Stimulated activated CD8-positive, alpha-beta memory T cell treated with anti-CD3 and anti-CD28 coated beads, Interleukin-12 subunit alpha, Interleukin-12 subunit beta, amount 100 ng/mL, for 1 hour (primary cell): Measurements from ENCODE around the gene ABCA3.

Experiments
- DNase-seq: peaks from one replicate; pipeline ENCODE4 v3.0.0-alpha.2; 2020; ENCODE audit warnings: low read depth

Gene ABCA3

GRCh38 chr16:2357331-2357730 lies 16.8 kb upstream of the ABCA3 start:
- no peak for DNase-seq

- no peak for DNase-seq
Observed at GRCh38 chr16:2350500-2350899, 10.0 kb upstream of the ABCA3 start.

DNA sequence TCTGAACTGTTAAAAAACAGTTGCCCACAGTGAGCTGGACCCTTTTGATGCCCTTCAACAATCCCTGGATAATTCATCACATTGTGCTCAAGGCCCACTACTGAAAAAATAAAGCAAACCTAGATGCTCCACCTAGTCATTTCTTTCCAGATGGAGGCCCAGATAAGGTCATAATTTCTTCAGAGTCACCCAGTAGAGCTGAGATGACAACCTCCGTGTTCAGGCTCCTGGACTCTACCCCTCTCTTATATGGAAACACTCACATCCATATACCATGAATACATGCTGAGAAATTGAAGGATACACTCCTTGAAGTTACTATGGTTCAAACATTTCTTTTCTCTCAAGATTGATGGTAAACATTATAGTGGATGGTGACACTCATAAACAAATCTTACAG lies 2.7 kb upstream of the ABCA3 start:
- DNase-seq: no peak

- DNase-seq: no peak
Observed at GRCh38 chr16:2341456-2342447, 1.2 kb upstream of the ABCA3 start.

DNA sequence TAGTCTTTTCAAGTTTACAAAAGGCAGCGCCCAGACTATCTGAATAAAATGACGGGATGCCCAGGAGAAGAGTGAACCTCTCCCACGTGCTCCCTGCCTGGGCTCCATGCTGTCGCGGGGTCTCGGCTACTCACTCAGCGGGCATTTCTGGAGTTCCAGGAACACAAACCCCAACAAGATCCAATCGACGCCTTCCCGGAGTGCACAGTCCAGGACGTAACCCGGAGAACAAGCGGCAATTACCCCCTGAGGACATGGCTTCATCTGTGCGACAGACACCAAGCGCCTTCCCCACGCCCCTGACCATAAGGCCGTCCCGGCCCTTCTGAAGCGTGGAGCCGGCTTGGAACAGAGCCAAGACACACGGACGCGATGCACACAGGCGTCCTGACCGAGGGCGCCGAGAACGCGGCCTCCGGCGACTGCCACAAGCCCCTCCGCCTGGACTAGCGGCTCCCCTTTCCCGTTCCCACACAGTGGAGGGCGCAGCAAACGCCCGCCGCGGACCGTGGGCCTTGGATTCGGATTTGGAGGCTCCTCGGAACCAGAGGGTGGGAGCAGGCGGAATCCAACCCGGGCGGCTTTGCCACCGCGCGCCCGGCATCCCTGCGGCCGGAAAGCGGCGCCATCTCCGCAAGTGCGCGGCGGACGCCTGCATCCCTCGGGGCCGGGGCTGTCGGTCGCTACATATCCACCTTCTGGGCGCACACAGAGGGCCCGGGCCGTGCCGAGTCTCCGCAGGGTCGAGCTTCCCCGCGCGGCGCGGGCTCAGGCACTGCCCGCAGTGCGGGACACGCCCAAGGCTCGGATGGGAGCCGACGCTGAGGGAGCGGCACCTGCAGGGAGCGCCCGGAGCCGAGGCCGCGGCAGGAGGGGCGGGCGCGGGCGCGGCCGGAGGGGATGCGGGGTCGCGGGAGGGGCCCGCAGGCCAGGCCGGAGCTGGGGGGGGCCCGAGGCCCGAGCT lies 725 bp downstream of the ABCA3 start:
- DNase-seq: no peak

DNA sequence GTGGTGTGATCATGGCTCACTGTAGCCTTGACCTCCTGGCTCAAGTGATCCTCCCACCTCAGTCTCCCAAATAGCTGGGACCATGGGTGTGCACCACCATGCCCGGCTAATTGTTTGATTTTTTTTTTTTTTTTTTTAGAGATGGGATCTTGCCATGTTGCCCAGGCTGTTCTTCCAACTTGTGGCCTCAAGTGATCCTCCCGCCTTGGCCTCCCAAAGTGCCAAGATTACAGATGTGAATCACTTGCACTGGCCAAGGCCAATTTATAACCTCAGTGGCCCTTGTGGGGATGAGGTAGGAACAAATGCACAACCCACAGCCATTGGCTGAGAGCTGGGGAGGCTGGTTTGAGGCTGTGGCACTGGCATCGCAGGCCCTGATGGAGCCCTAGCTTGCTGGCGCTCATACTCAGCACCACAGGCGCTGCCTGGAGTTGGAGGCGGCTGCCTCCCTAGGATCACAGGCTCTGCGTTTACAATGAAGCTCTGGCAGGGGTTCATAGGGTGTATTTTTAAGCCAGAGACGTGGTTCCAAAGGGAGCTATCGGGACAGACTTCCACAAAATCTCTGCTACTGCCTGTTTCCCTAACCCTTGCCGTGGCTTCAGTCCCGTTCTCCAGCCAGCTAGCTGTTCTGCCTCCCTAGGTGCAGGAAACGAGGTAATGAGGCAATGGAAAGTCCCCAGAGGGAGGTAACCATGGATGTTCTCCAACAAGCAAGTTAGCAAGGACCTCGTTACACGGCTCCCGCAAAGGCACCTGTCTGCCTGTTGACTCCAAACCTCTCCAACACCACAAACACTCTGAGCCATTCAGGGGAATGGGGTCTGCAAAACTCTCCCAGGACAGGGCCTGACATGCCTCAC lies 2.9 kb downstream of the ABCA3 start:
- DNase-seq: no peak

DNA sequence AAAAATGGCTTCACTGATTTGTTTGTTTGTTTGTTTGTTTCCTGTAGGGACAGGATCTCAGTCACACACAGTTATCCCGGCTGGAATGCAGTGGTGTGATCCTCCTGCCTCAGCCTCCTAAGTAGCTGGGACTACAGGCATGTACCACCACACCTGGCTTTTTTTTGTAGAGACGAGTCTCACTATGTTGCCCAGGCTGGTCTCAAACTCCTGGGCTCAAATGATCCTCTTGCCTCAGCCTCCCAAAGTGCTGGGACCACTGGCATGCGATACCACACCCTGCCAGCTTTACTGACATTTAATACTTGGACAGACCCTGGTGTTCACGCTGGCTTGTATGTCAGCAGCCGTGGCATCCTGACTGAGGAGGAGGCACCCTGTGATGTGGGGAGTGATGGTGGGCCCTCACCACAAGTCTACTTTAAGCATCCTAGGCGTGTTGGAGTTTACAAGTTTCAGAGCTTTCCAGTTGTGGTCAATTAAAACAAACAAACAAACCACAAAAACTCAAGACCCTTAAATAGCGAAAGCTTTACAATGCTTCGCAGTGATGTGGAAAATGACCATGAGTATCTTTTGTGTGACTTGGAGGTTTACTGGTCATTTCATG lies 5.1 kb downstream of the ABCA3 start:
- no peak for DNase-seq

DNA sequence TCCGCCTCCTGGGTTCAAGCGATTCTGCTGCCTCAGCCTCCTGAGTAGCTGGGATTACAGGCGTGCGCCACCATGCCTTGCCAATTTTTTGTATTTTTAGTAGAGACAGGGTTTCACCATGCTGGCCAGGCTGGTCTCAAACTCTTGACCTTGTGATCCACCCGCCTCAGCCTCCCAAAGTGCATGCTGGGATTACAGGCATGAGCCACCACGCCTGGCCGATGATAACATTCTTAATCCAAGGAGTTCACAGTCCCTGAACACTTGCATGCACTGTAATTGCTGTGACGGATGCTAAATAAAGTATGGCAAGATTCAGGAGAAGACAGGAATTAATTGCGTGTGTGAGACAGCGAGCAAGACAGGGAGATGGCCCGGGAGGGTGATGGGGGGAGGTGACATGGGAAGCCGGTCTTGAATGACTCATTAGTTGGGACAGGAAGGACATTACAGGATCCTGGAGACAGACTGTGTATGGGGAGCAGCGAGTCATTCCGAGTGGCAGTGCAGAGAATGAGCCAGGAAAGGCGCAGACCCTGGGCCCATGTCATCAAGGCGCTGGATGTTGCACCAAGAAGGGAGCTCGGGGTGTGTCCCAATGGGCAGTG lies 6.7 kb downstream of the ABCA3 start:
- no peak for DNase-seq

DNA sequence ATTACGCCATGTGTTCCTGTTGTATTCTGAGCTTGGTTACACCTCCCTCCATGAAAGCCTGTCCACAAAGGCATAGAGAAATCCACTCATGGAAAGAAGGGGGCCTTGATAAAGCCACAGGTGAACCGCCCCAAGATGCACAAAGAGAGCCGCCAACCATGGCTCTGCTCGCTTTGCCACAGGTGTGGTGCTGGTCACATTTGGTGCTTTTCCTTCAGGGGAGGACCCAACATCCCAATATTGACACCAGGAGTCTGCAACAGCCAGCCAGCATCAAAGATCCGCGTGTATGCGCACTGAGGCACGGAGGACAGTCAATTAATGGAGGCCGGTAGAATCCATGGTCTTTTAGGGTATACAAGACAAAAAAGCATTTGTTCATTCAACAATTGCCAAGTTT lies 7.3 kb downstream of the ABCA3 start:
- DNase-seq: no peak

DNA sequence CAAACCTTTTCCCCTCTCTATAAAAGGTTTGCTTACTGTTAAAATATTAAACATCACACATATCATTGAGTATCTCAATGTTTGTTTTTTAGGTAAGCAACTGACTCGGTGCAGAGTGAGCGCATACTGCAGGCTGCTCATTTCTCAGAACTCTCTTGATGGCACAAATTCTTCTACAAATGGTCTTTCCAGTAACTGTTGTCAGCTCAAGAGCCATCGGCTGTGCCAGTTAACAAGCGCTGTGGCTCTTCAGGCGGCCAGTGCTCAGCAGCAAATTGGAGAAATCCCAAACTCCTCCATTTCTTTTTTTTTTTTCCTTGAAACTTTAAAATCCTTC lies 8.6 kb downstream of the ABCA3 start:
- no peak for DNase-seq

DNA sequence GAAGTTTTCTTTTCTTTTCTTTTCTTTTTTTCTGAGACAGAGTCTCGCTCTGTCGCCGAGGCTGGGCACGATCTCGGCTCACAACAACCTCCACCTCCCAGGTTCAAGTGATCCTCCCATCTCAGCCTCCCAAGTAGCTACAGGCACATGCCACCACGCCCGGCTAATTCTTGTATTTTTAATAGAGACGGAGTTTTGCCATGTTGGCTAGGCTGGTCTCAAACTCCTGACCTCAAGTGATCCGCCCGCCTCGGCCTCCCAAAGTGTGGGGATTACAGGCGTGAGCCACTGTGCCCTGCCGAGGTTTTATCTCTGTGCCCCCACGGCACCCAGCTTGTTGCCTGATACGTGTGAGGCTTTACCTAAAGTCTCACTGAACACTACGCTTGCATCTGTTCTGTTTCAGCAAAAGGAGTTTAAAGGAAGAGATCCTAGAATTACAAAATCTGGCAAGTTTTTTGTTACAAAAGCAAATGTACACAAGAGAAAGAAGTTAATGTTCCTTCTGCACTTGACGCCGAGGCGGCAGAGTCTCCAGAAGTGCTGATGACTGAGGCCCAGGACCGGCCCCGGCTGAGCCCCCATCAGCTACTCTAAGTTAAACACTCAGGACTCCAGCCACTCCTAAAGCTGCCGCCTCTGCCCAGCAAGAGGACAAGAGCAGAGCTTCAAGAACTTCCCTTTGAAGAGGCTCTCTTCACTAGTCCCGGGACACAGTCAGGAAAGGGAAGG lies 9.2 kb downstream of the ABCA3 start:
- DNase-seq: no peak

GRCh38 chr16:2329532-2329931 lies 11.0 kb downstream of the ABCA3 start:
- DNase-seq: no peak

DNA sequence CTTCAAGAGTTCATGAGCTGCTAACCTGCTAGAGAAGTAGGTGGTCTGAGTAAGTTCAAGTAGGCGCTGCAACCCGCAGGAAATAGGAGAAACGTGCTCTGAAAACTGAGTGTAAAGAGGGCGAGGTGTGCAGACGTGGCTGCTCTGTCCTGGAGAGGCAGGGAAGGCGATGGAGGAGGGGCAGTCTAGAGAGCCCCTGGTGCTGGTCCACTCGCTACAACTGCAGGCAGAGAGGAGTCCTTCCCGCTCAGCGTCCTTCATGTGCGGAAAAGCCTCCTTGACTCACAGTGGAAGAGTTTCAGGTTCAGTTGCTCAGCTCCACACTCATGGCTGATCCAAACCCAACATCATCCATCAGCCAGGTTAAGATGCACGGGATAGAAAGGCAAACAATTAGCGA lies 12.1 kb downstream of the ABCA3 start:
- DNase-seq: no peak

- DNase-seq: no peak
Observed at GRCh38 chr16:2326191-2326590, 14.3 kb downstream of the ABCA3 start.

DNA sequence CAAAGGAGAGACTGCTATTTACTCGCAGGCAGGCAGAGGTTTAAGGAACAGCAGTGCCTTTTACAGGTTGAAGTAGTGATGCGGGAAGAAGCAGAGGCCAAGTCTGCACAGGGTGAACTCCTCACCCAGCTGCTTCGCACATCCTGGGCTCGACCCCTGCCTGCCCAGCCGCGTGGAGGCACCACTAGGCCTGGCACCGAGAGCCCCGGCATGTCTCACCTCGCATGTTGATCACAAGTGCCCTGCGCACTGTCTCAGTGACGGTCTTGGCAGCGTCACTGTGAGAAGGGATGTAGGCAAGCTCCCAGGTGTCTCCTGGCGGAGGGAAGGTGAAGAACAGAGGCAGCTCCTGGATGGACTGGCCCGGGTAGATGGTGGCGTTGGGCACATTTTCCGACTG lies 14.7 kb downstream of the ABCA3 start:
- DNase-seq: no peak

DNA sequence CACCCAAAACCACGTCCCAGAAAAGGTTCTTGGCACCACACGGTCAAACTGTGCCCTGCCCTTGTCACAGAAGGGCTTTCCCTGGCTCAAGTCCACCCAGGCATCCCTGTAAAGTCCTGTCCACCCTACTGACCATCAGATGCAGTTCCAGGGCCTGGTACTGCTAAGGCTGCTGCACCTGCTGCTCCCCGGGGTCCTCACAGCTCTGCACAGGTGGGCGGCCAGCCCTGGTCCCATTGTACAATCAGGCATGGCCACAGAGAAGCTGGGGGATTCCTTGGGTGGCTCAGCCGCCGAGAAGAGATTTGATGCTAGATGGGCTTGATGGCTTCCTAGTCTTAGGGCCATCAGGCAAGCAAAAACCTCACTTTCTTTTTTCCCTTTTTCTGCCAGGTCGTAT lies 15.3 kb downstream of the ABCA3 start:
- DNase-seq: no peak

GRCh38 chr16:2324296-2324859 lies 16.1 kb downstream of the ABCA3 start:
- DNase-seq: no peak

- no peak for DNase-seq
Observed at GRCh38 chr16:2323701-2324100, 16.8 kb downstream of the ABCA3 start.

DNA sequence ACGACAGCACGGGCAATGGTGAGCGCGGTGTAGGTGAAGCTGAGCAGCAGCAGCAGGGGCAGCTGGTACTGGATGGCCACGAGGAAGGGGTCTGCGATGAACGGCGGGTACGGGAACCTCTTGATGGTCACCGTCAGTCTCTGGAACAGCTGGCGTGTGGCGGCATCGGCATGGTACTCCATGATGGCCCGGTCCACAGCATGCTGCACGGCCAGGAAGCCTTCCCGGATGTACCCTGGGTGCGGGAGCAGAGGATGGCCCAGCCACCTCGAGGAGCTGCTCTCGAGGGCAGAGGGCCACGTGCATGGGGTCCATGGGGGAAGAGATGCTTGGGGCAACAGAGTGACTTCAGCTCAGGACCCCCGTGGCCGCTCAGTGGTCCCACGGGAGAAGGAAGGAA lies 20.9 kb downstream of the ABCA3 start:
- no peak for DNase-seq
